Stimulated activated CD4-positive, alpha-beta T cell treated with anti-CD3 and anti-CD28 coated beads, Interleukin-12 subunit alpha, Interleukin-12 subunit beta, amount 100 ng/mL, for 4 hours (primary cell): Measurements from ENCODE around the gene RAD23B.
"Not testable (repeated sequence)": the region's sequence is repeated elsewhere in the genome, so short reads cannot be mapped to it uniquely, and the experiment has no call there.

ENCODE experiments used
- DNase-seq: peaks from one replicate; pipeline ENCODE4 v3.0.0-alpha.2; 2020

The RAD23B gene

DNA sequence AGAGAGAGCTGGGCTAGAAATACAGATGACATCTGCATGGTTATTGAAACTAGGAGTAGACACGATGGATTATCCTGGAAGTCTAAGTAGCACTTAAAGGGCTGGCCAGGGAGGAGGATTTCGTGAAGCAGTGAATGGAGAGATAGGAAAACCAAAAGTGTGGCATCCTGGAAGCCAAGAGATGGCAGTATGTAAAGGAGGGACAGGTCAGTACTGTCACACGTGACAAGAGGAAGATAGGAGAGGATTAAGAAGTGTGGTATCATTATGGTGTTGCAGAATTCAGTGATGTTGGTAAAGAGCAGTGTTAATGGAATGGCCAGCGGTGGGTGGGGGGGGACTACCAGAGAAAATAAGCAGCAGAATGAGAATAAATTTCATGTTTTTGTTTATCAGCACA is 11.7 kb downstream of the RAD23B start:
- DNase-seq = no peak

- DNase-seq = no peak
Measured at GRCh38 chr9:107295995-107296394, 12.9 kb downstream of the RAD23B start.

DNA sequence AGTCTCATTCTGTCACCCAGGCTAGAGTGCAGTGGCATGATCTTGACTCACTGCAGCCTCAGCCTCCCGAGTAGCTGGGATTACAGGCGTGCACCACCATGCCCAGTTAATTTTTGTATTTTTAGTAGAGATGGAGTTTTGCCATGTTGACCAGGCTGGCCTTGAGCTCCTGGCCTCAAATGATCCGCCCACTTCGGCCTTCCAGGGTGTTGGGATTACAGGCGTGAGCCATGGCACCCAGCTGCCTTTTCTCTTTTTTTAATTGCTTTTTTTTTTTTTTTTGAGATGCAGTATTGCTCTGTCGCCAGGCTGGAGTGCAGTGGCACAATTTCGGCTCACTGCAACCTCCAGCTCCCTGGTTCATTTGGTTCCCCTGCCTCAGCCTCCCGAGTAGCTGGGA is 13.5 kb downstream of the RAD23B start:
- not testable (repeated sequence) for DNase-seq

DNA sequence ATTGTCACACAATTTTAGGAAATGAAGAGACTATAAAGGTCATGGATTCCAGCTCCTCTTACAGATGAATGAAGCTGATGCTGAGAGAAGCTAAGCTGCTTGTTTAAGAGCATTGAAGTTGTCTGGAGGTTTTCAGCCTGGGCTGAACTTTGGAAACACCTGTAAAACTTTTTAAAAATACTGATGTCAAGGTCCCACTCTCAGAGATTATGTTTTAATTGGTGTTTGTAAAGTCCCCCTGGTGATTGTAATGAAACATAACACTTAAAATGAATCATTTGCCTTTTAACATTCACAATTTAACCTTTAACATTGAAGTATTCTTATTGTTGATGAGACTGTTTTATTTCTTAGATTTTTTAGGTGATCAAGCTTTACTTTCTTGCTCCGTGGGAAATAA is 16.4 kb downstream of the RAD23B start:
- no peak for DNase-seq

GRCh38 chr9:107306308-107306707 is 23.2 kb downstream of the RAD23B start:
- no peak for DNase-seq

GRCh38 chr9:107307331-107307730 is 24.3 kb downstream of the RAD23B start:
- no peak for DNase-seq

DNA sequence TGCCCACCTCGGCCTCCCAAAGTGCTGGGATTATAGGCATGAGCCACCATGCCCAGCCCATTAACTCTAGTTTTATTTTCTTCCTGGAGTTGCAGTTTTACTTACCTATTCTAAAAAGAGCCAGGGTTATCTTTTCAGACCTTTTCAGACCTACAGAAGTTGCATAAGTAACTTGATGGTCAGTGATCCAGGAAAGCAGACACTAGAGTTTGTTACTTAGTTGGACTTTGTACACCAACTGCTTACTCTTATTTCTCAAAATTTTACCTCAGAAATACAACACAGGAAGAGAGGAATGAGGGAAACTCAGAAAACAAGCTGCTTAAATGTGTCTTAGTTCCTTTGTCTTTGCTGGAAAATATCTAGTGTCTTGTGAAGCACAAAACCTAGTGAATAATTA is 25.4 kb downstream of the RAD23B start:
- DNase-seq = no peak

DNA sequence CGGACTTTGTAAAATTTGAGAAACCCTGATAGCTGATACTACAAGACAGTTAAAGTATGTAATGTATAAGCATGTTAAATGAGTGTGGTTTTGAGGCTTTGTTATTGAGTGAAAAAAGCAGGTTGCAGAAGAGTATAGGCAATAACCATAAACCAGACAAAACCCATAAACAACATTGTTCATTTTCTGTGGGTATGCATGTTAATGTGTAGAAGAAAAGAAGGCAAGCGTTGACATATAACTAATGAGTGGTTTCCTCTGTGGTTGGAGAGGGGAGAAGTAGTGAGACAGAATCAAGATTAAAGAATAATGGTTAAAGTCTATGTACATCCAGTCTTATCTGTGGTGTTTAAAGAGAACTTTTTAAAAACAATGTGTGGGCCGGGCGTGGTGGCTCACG is 26.2 kb downstream of the RAD23B start:
- no peak for DNase-seq

- no peak for DNase-seq
Measured at GRCh38 chr9:107312376-107313050, 29.4 kb downstream of the RAD23B start.

GRCh38 chr9:107313555-107314096 is 30.5 kb downstream of the RAD23B start:
- DNase-seq = no peak

- DNase-seq = no peak
Measured at GRCh38 chr9:107314763-107315162, 31.7 kb downstream of the RAD23B start.

GRCh38 chr9:107316795-107317661 is 33.9 kb downstream of the RAD23B start:
- DNase-seq = no peak

- DNase-seq = no peak
Measured at GRCh38 chr9:107322643-107323042, 39.6 kb downstream of the RAD23B start.

GRCh38 chr9:107323836-107324585 is 40.9 kb downstream of the RAD23B start:
- DNase-seq = no peak

DNA sequence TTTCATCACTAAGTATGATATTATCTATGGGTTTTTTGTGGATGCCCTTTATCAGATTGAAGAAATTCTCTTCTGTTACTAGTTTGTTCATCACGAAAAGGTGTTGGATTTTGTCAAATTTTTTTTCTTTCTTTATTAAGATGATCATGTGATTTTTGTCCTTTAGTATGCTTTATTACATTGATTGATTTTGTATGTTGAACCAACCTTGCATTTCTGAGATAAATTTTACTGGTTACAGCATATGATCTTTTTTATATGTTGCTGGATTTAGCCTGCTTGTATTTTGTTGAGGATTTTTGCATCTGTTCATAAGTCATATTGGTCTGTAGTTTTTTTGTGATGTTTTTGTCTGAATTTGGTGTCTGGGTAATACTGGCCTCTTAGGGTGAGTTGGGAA is 42.8 kb downstream of the RAD23B start:
- no peak for DNase-seq

DNA sequence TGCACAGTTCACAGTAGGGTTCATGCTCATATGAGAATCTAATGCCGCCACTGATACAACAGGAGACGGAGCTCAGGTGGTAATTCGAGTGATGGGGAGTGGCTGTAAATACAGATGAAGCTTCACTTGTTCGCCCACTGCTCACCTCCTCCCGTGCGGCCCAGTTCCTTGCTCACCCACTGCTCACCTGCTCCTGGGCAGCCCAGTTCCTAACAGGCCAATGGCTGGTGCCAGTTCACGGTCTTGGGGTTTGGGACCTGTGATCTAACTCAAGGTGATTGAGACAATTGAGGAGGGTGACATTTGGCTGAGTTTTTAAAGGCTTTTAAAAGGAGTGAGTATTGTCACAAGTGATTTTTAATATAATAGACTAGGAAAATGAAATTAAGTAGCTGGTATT is 45.4 kb downstream of the RAD23B start:
- no peak for DNase-seq

- no peak for DNase-seq
Measured at GRCh38 chr9:107330420-107330819, 47.3 kb downstream of the RAD23B start.

DNA sequence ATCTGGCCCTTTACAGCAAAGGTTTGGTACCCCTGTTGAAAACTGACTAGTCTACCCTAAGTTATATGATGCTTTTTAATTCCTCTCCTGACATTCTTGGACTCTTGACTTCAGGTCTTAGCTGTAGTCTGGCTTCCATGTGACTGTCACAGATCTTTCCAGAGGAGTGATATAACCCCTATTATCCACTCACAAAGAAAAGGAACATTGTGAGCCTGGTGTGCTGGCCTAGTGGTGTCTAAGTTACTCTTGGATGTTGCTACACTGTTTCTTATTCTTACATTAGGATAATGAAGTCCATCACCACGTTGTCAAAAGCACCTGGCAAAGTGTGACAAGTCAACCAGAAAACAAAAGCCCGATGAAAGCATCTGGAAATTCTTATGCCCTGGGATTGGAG is 49.8 kb downstream of the RAD23B start:
- no peak for DNase-seq

DNA sequence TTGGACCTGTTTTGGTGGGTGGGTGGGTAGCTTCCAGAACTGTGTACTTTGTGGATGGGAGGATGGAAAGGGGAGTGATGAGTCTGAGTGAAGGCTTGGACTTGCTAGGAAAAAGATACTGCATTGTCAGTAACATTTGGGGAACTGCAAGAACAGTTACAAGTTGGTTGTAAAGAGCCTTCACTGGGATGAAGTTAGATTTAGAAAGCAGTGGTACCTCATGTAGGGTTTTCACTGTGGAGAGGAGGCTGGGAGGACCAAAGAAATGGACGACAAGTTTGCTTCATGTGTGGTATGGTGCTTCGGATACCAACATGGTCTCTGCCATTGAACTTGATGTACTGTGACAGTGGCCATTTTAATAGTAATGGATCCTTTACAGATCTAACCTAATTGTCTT is 50.3 kb downstream of the RAD23B start:
- no peak for DNase-seq

GRCh38 chr9:107334103-107334776 is 51.2 kb downstream of the RAD23B start:
- DNase-seq = no peak

GRCh38 chr9:107335331-107335730 is 52.3 kb downstream of the RAD23B start:
- DNase-seq = no peak

DNA sequence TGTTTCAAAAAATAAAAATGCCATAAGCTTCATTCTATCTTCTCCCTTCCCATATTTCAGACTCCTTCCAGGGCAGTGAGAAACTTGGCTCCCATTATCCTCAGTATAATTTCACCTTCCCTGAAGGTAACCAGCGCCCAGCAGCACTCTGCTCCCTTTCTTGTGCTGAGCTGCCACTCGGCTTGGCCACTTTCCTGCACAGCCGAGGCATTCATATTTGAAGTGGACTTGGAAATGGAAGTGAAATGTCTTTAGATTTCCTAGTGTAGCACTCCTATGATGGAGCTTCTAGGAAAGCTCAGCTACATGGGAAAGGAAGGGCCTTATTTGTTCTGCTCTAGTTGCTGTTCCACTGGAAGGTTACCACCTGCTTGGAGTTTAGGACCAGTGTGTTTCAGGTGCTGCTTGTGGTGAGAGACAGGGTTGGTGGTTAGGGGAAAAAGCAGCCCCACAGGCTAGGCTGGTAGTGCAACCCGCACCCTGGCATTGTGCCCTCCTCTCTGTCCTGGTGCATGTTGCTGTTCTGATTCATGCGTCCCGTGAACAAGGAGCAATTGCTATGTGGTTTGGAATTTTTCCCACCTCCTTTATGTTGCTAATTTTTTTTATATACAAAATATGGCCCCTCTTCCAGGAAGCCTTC is 53.8 kb downstream of the RAD23B start:
- DNase-seq = no peak
